K562 (cell line): ENCODE measurements around the gene TMEM167B. TPM values are rescaled to one million over a fixed set of nuclear protein-coding genes. Genes with fewer than 3 reads are reported as not detected.

Experiments
- ASH1L ChIP-seq: fragments of 450-650 bp; IDR thresholded peaks from 2 replicates; pipeline ENCODE4 v1.6.1; 2018; ENCODE audit warnings: borderline replicate concordance, mild to moderate bottlenecking, low read depth; ENCODE audit not compliant: partially characterized antibody
- CHCHD3 ChIP-seq: fragments of 250-450 bp; sonication (Bioruptor Pico); IDR thresholded peaks from 2 replicates; pipeline ENCODE4 v2.1.2; 2022; ENCODE audit warnings: mild to moderate bottlenecking
- DDX20 ChIP-seq: fragments of 450-650 bp; IDR thresholded peaks from 2 replicates; pipeline ENCODE4 v1.6.1; 2016; ENCODE audit warnings: missing genetic modification characterization, low read depth, mild to moderate bottlenecking, missing compliant biosample characterization, moderate library complexity
- ELF1 ChIP-seq: fragments of 200-800 bp; sonication (Bioruptor generic); IDR thresholded peaks from 2 replicates; pipeline ENCODE4 v1.6.1; 2016; ENCODE audit warnings: missing genetic modification characterization, missing compliant biosample characterization
- ESRRA ChIP-seq: fragments of 450-650 bp; IDR thresholded peaks from 2 replicates; pipeline ENCODE4 v1.6.1; 2014; ENCODE audit warnings: low read depth, mild to moderate bottlenecking, moderate library complexity, borderline replicate concordance
- EWSR1 ChIP-seq: fragments of 450-650 bp; IDR thresholded peaks from 2 replicates; pipeline ENCODE4 v1.6.1; 2018; ENCODE audit warnings: borderline replicate concordance, mild to moderate bottlenecking, low read depth, moderate library complexity; ENCODE audit not compliant: partially characterized antibody
- FOXJ2 ChIP-seq: fragments of 200-800 bp; sonication (Bioruptor generic); IDR thresholded peaks from 2 replicates; pipeline ENCODE4 v1.6.1; 2016; ENCODE audit warnings: missing genetic modification characterization, missing compliant biosample characterization
- HMG20A ChIP-seq: fragments of 450-650 bp; formaldehyde crosslinking; conservative IDR thresholded peaks from 2 replicates; pipeline ENCODE4 v1.4.0; 2020; ENCODE audit warnings: mild to moderate bottlenecking, mixed read lengths
- HNRNPUL1 ChIP-seq: fragments of 200-400 bp; formaldehyde crosslinking; IDR thresholded peaks from 2 replicates; pipeline ENCODE4 v1.6.1; 2017; ENCODE audit warnings: low read length
- KDM2B ChIP-seq: fragments of 250-450 bp; sonication (Bioruptor Pico); IDR thresholded peaks from 2 replicates; pipeline ENCODE4 v1.8.0; 2021; ENCODE audit warnings: mild to moderate bottlenecking, moderate library complexity
- MCM3 ChIP-seq: fragments of 450-650 bp; IDR thresholded peaks from 2 replicates; pipeline ENCODE4 v1.6.1; 2016
- MEF2A ChIP-seq: IDR thresholded peaks from 2 replicates; pipeline ENCODE4 v1.6.1; 2011; ENCODE audit warnings: low read depth, mild to moderate bottlenecking, low read length, moderate library complexity; ENCODE audit not compliant: control insufficient read depth
- RB1 ChIP-seq: fragments of 450-650 bp; IDR thresholded peaks from 2 replicates; pipeline ENCODE4 v1.6.1; 2017; ENCODE audit warnings: low read depth, mild to moderate bottlenecking
- SIRT6 ChIP-seq: IDR thresholded peaks from one replicate; pipeline ENCODE4 v1.6.1; 2012; ENCODE audit warnings: low read depth, mild to moderate bottlenecking, control low read depth, inconsistent platforms, low read length, moderate library complexity
- TAF9B ChIP-seq: fragments of 450-650 bp; IDR thresholded peaks from 2 replicates; pipeline ENCODE4 v1.6.1; 2018; ENCODE audit warnings: mild to moderate bottlenecking; ENCODE audit not compliant: partially characterized antibody
- polyA plus RNA-seq, 8 experiments: library from polyadenylated mRNA; depleted of rRNA in 4 of 8; stranded (reverse) in 5 of 8; unstranded in 3 of 8; fragments of >200 nt; fragmentation: Nextera tagmentation in 2 of 8; fragmentation: Illumina TruSeq in 1 of 8; extraction: Ambion mirVana in 2 of 8; extraction: Trizol in 1 of 8; gene quantifications; 2 replicates each; pipeline versions ENCODE4 v1.2.1 to v1.2.3, GENCODE V29; 2011 to 2014; ENCODE audit warnings: inconsistent platforms in 1 of 8, missing spikeins in 1 of 8
- total RNA-seq, 7 experiments: library from RNA; depleted of rRNA in 6 of 7; stranded (reverse); fragments of >200 nt in 6 of 7; fragmentation: Illumina TruSeq in 2 of 7; extraction: Trizol in 2 of 7; gene quantifications; 2 replicates each; pipeline versions ENCODE4 v1.2.1 to v1.2.3, GENCODE V29; 2011 to 2021; ENCODE audit warnings: low replicate concordance in 1 of 7
- TF ChIP-seq, protein P1 (sequence below): fragments of 250-450 bp; sonication (Bioruptor Pico); IDR thresholded peaks from 2 replicates; pipeline ENCODE4 v1.4.0; 2020; ENCODE audit warnings: borderline replicate concordance
- TF ChIP-seq, protein P2 (sequence below): fragments of 250-450 bp; sonication (Bioruptor Pico); IDR thresholded peaks from 2 replicates; pipeline ENCODE4 v1.5.0; 2021; ENCODE audit warnings: mild to moderate bottlenecking, moderate library complexity
- TF ChIP-seq, protein P3 (sequence below), 2 experiments: fragments of 250-450 bp in 1 of 2; fragments of 450-650 bp in 1 of 2; sonication (Bioruptor Pico) in 1 of 2; IDR thresholded peaks; 2 replicates each; pipeline versions ENCODE4 v1.6.1 to v1.8.0; 2016 to 2021; ENCODE audit warnings: mild to moderate bottlenecking in 2 of 2, moderate library complexity in 2 of 2, missing compliant biosample characterization in 1 of 2, missing genetic modification characterization in 1 of 2
- TF ChIP-seq, protein P4 (sequence below): fragments of 250-450 bp; sonication (Bioruptor Pico); IDR thresholded peaks from 2 replicates; pipeline ENCODE4 v1.4.0; 2020; ENCODE audit warnings: mild to moderate bottlenecking, moderate library complexity
- TF ChIP-seq, protein P5 (sequence below): sonication (generic); formaldehyde crosslinking; IDR thresholded peaks from 2 replicates; pipeline ENCODE4 v1.8.0; 2023; ENCODE audit warnings: mild to moderate bottlenecking, missing genetic modification reagents

Gene TMEM167B
- total and polyA plus RNA-seq, 9 of the 15 experiments (the other 6 are each of a cell fraction or from before 2014, with no cell fraction given), result 17.2 to 36.4 (median 32.2) TPM

DNA sequence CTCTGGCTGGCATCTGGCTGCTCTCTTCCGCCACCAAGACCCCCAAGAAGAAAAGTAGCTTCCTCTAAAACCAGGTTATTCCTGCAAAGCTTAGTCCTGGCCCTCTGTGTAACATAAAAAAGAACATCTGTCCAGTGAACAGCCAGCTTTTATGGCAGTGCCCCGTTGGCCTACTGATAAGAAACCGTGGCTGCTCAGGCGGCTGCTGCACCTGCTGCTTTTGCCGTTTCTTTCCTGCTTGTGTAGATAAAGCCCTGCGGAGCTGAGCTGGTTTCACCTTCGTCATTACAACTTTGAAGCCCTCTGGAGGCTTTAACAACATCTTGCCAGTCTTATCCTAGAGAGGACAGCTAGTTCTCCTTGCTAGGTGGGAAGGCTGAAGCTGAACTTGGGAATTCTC lies 43.9 kb downstream of the TMEM167B start (continued):
- TF ChIP-seq EWSR1 (no peak), ESRRA (no peak), TAF9B (no peak), CHCHD3 (CRISPR knock-in tag) (no peak), MEF2A (peak; percentile 56; the same call in 1 of the 2 replicates), MCM3 (no peak), ELF1 (tag) (no peak), DDX20 (tag) (no peak), FOXJ2 (tag) (no peak), HNRNPUL1 (no peak), SIRT6 (no peak), KDM2B (CRISPR knock-in tag) (no peak), ASH1L (no peak), HMG20A (CRISPR knock-in tag) (no peak), RB1 (no peak)
- TF ChIP-seq, protein P1, sequence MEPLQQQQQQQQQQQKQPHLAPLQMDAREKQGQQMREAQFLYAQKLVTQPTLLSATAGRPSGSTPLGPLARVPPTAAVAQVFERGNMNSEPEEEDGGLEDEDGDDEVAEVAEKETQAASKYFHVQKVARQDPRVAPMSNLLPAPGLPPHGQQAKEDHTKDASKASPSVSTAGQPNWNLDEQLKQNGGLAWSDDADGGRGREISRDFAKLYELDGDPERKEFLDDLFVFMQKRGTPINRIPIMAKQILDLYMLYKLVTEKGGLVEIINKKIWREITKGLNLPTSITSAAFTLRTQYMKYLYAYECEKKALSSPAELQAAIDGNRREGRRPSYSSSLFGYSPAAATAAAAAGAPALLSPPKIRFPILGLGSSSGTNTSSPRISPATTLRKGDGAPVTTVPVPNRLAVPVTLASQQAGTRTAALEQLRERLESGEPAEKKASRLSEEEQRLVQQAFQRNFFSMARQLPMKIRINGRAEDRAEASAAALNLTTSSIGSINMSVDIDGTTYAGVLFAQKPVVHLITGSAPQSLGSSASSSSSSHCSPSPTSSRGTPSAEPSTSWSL, result no peak
- TF ChIP-seq, protein P2, sequence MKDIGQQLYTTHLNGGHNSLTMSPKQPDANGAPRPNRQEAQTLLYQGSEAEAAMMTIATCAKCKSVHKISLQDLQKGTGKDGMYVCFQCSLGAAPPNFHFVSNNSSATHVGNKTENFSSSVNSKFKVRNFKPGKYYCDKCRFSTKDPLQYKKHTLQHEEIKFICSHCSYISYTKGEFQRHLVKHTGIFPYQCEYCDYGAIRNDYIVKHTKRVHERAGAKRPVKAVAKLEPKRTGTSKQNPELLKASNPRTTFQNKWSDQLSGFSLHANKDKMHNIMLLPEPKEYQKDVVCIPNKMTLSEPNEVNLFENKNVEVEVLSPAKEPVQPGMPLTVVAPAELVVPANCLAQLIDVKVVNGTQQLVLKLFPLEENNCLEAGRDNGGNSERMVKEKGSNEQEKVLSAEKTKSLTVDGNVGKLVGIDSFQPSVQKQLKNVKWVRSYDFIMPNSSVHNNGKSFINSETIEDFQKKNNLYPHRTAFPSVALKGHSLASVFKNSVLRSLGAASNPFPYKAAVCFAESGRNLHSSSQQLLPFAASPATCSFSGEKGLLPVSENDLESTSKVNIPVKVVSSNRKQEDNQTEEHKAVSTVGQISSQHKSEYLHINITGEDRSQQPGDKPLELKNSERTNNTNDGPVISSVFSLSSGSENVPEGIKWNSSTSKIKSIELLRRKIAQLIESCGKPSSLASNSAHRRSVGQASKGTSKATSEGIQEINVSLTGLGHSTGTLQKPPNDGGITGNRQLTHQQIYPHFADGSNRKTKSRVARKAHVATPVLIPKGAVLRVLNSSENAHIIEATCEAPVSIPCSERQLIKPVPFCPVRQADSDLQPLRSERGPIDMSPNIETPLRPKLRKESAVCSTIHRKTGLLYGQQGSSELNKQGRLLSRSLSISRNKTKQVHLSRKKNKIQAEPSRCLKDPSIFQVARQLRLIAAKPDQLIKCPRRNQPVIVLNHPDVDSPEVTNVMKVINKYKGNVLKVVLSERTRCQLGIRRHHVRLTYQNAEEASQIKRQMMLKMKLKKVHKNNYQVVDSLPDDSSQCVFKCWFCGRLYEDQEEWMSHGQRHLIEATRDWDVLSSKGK, result no peak
- TF ChIP-seq, protein P3, sequence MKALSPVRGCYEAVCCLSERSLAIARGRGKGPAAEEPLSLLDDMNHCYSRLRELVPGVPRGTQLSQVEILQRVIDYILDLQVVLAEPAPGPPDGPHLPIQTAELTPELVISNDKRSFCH (CRISPR knock-in tag; IDR thresholded peaks at IDR 0.05), result no peak
- TF ChIP-seq, protein P3 (tag; IDR thresholded peaks at IDR 0.05), result no peak
- TF ChIP-seq, protein P4, sequence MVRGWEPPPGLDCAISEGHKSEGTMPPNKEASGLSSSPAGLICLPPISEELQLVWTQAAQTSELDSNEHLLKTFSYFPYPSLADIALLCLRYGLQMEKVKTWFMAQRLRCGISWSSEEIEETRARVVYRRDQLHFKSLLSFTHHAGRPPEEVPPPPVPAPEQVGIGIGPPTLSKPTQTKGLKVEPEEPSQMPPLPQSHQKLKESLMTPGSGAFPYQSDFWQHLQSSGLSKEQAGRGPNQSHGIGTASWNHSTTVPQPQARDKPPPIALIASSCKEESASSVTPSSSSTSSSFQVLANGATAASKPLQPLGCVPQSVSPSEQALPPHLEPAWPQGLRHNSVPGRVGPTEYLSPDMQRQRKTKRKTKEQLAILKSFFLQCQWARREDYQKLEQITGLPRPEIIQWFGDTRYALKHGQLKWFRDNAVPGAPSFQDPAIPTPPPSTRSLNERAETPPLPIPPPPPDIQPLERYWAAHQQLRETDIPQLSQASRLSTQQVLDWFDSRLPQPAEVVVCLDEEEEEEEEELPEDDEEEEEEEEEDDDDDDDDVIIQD (CRISPR knock-in tag), result no peak
- TF ChIP-seq, protein P5, sequence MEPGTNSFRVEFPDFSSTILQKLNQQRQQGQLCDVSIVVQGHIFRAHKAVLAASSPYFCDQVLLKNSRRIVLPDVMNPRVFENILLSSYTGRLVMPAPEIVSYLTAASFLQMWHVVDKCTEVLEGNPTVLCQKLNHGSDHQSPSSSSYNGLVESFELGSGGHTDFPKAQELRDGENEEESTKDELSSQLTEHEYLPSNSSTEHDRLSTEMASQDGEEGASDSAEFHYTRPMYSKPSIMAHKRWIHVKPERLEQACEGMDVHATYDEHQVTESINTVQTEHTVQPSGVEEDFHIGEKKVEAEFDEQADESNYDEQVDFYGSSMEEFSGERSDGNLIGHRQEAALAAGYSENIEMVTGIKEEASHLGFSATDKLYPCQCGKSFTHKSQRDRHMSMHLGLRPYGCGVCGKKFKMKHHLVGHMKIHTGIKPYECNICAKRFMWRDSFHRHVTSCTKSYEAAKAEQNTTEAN (CRISPR knock-in tag), result no peak
